Neural progenitor cell (in vitro differentiated cells): ENCODE measurements around the gene TEK. TPM values are rescaled to one million over a fixed set of nuclear protein-coding genes. Genes with fewer than 3 reads are reported as not detected.

Source experiments
- DNase-seq: peaks from one replicate; pipeline ENCODE4 v3.0.0-alpha.2; 2016; ENCODE audit warnings: low spot score
- H2AFZ ChIP-seq: fragments of 200-600 bp; sonication (generic); replicated peaks from 2 replicates; pipeline ENCODE4 v1.6.1; 2016; ENCODE audit warnings: antibody characterized with exemption
- H3F3A ChIP-seq: fragments of 200-600 bp; sonication (generic); 2 replicates; pipeline ENCODE4 v1.6.1; 2016; ENCODE audit warnings: antibody characterized with exemption, low read depth
- H3K27ac ChIP-seq: fragments of 200-600 bp; sonication (generic); 2 replicates; pipeline ENCODE4 v1.5.1; 2016; ENCODE audit warnings: mild to moderate bottlenecking
- H3K27me3 ChIP-seq: fragments of 200-600 bp; sonication (generic); 2 replicates; pipeline ENCODE4 v1.6.1; 2016; ENCODE audit warnings: mild to moderate bottlenecking, moderate library complexity
- H3K36me3 ChIP-seq: fragments of 200-600 bp; sonication (generic); 2 replicates; pipeline ENCODE4 v1.5.1; 2016
- H3K4me1 ChIP-seq: fragments of 200-600 bp; sonication (generic); 2 replicates; pipeline ENCODE4 v1.6.1; 2016; ENCODE audit warnings: mixed run types
- H3K4me2 ChIP-seq: fragments of 200-600 bp; sonication (generic); 2 replicates; pipeline ENCODE4 v1.6.1; 2016
- H3K4me3 ChIP-seq: fragments of 200-600 bp; sonication (generic); 2 replicates; pipeline ENCODE4 v1.5.1; 2016
- H3K79me2 ChIP-seq: fragments of 200-600 bp; sonication (generic); 2 replicates; pipeline ENCODE4 v1.6.1; 2016; ENCODE audit warnings: low read depth
- H3K9ac ChIP-seq: fragments of 200-600 bp; sonication (generic); 2 replicates; pipeline ENCODE4 v1.6.1; 2016
- H3K9me3 ChIP-seq: fragments of 200-600 bp; sonication (generic); 2 replicates; pipeline ENCODE4 v1.5.1; 2016; ENCODE audit warnings: low read depth
- H4K20me1 ChIP-seq: fragments of 200-600 bp; sonication (generic); 2 replicates; pipeline ENCODE4 v1.6.1; 2016; ENCODE audit warnings: low read depth
- H3K27ac Mint-ChIP-seq: 3 replicates; pipeline ENCODE4 v1.8.0; 2021; ENCODE audit warnings: mixed read lengths
- H3K27me3 Mint-ChIP-seq: 2 replicates; pipeline ENCODE4 v1.8.0; 2022; ENCODE audit warnings: low read depth, mild to moderate bottlenecking, inconsistent platforms, moderate library complexity, mixed read lengths; ENCODE audit not compliant: insufficient read depth
- H3K36me3 Mint-ChIP-seq: 3 replicates; pipeline ENCODE4 v1.8.0; 2021; ENCODE audit warnings: mixed read lengths
- H3K4me1 Mint-ChIP-seq: 3 replicates; pipeline ENCODE4 v1.8.0; 2021; ENCODE audit warnings: mixed read lengths
- H3K4me3 Mint-ChIP-seq: 3 replicates; pipeline ENCODE4 v1.8.0; 2021; ENCODE audit warnings: mild to moderate bottlenecking, moderate library complexity, mixed read lengths
- H3K9me3 Mint-ChIP-seq: 3 replicates; pipeline ENCODE4 v1.8.0; 2020; ENCODE audit warnings: mixed read lengths
- CTCF ChIP-seq: fragments of 200-600 bp; sonication (generic); IDR thresholded peaks from 2 replicates; pipeline ENCODE4 v1.5.1; 2017; ENCODE audit warnings: antibody characterized with exemption, mild to moderate bottlenecking
- EZH2 ChIP-seq: fragments of 200-600 bp; sonication (generic); IDR thresholded peaks from 2 replicates; pipeline ENCODE4 v1.6.1; 2017; ENCODE audit warnings: antibody characterized with exemption, mild to moderate bottlenecking, moderate library complexity
- EZH2phosphoT487 ChIP-seq: fragments of 200-600 bp; sonication (generic); IDR thresholded peaks from 2 replicates; pipeline ENCODE4 v1.6.1; 2017; ENCODE audit warnings: antibody characterized with exemption
- total RNA-seq: library from RNA; depleted of rRNA; stranded (reverse); fragments of >200 nt; gene quantifications from 2 replicates; pipeline ENCODE4 v1.2.3, GENCODE V29; 2015; ENCODE audit warnings: low replicate concordance

TEK gene
- total RNA-seq, 1 donor from 2014 or later: 12.3 TPM

- Histone ChIP-seq H3K27me3 (no peaks in the 10 kb centered on the region), H2AFZ (no peak overlapping the region), H3K79me2 (no peaks in the 10 kb centered on the region), H3F3A (no peaks in the 10 kb centered on the region), H3K4me2 (no peak overlapping the region), H4K20me1 (no peaks in the 10 kb centered on the region), H3K9ac (no peak overlapping the region), H3K4me3 (no peak overlapping the region), H3K27ac (no peak overlapping the region), H3K4me1 (no peaks in the 10 kb centered on the region), H3K36me3 (no peaks in the 10 kb centered on the region), H3K9me3 (no peaks in the 10 kb centered on the region)
- H3K4me1 Mint-ChIP-seq: no peaks in the 10 kb centered on the region
- no peak overlapping the region for H3K4me3 Mint-ChIP-seq
- no peak for DNase-seq
- H3K36me3 Mint-ChIP-seq: peaks cover 6% of the 10 kb centered on the region
- no peaks in the 10 kb centered on the region for H3K9me3 Mint-ChIP-seq
- H3K27me3 Mint-ChIP-seq: peaks cover 2% of the 10 kb centered on the region
- no peak overlapping the region for H3K27ac Mint-ChIP-seq
- TF ChIP-seq EZH2phosphoT487 (no peak), CTCF (no peak), EZH2 (no peak)
Observed at GRCh38 chr9:27065288-27065687, 43.7 kb upstream of the TEK start.

GRCh38 chr9:27073841-27074728, 34.9 kb upstream of the TEK start:
- no peaks in the 10 kb centered on the region for H3K79me2 ChIP-seq
- TF ChIP-seq CTCF: no peak
- TF ChIP-seq EZH2: no peak
- TF ChIP-seq EZH2phosphoT487: no peak
- DNase-seq: no peak
- no peak overlapping the region for H3K9ac ChIP-seq
- Mint-ChIP-seq H3K9me3 (peaks cover 7% of the 10 kb centered on the region), H3K36me3 (peaks cover 19% of the 10 kb centered on the region), H3K4me1 (no peaks in the 10 kb centered on the region), H3K27me3 (peaks cover 3% of the 10 kb centered on the region), H3K4me3 (no peak overlapping the region), H3K27ac (no peak overlapping the region)
- H3K4me3 ChIP-seq: no peak overlapping the region
- H2AFZ ChIP-seq: no peak overlapping the region
- no peaks in the 10 kb centered on the region for H3K4me1 ChIP-seq
- no peaks in the 10 kb centered on the region for H3K36me3 ChIP-seq
- H3K27me3 ChIP-seq: no peaks in the 10 kb centered on the region
- no peaks in the 10 kb centered on the region for H4K20me1 ChIP-seq
- no peak overlapping the region for H3K4me2 ChIP-seq
- no peak overlapping the region for H3K27ac ChIP-seq
- no peaks in the 10 kb centered on the region for H3K9me3 ChIP-seq
- no peaks in the 10 kb centered on the region for H3F3A ChIP-seq

- no peaks in the 10 kb centered on the region for H4K20me1 ChIP-seq
- no peaks in the 10 kb centered on the region for H3K36me3 ChIP-seq
- Mint-ChIP-seq H3K27me3 (peaks cover 3% of the 10 kb centered on the region), H3K4me1 (no peaks in the 10 kb centered on the region), H3K9me3 (no peaks in the 10 kb centered on the region), H3K27ac (no peak overlapping the region), H3K4me3 (no peak overlapping the region), H3K36me3 (peaks cover 11% of the 10 kb centered on the region)
- H3K4me1 ChIP-seq: peaks cover 3% of the 10 kb centered on the region
- H3F3A ChIP-seq: no peaks in the 10 kb centered on the region
- no peaks in the 10 kb centered on the region for H3K27me3 ChIP-seq
- no peak overlapping the region for H3K9ac ChIP-seq
- DNase-seq: no peak
- no peak for TF ChIP-seq EZH2
- no peak for TF ChIP-seq EZH2phosphoT487
- TF ChIP-seq CTCF: no peak
- no peak overlapping the region for H3K4me3 ChIP-seq
- H2AFZ ChIP-seq: no peak overlapping the region
- H3K9me3 ChIP-seq: no peaks in the 10 kb centered on the region
- H3K79me2 ChIP-seq: no peaks in the 10 kb centered on the region
- H3K4me2 ChIP-seq: no peak overlapping the region
- no peak overlapping the region for H3K27ac ChIP-seq
Observed at GRCh38 chr9:27078685-27079084, 30.3 kb upstream of the TEK start.
